SK-N-SH treated with all-trans-retinoic acid at 6 μM for 48 hours (cell line): ENCODE data around the gene MTA3.

Experiments used
- ARNTL ChIP-seq: fragments of 450-650 bp; formaldehyde crosslinking; IDR thresholded peaks from 2 replicates; pipeline ENCODE4 v1.5.0; 2020; ENCODE audit warnings: low read depth, mild to moderate bottlenecking, moderate library complexity, borderline replicate concordance
- BACH2 ChIP-seq: fragments of 250-450 bp; sonication (Bioruptor Pico); IDR thresholded peaks from 2 replicates; pipeline ENCODE4 v1.9.0; 2021; ENCODE audit warnings: mild to moderate bottlenecking, borderline replicate concordance
- CSDC2 ChIP-seq: fragments of 250-450 bp; sonication (Bioruptor Pico); IDR thresholded peaks from 2 replicates; pipeline ENCODE4 v1.5.0; 2020; ENCODE audit warnings: mild to moderate bottlenecking, moderate library complexity
- ESRRG ChIP-seq: fragments of 250-450 bp; sonication (Bioruptor Pico); IDR thresholded peaks from 2 replicates; pipeline ENCODE4 v1.6.1; 2021; ENCODE audit warnings: mild to moderate bottlenecking
- ISL1 ChIP-seq: fragments of 250-450 bp; sonication (Bioruptor Pico); IDR thresholded peaks from 2 replicates; pipeline ENCODE4 v2.1.2; 2022; ENCODE audit warnings: mild to moderate bottlenecking, moderate library complexity
- PATZ1 ChIP-seq: fragments of 250-450 bp; sonication (Bioruptor Pico); IDR thresholded peaks from 2 replicates; pipeline ENCODE4 v1.8.0; 2020; ENCODE audit warnings: mild to moderate bottlenecking, moderate library complexity, borderline replicate concordance
- RARB ChIP-seq: fragments of 250-450 bp; sonication (Bioruptor Pico); IDR thresholded peaks from 2 replicates; pipeline ENCODE4 v1.8.0; 2021; ENCODE audit warnings: mild to moderate bottlenecking, moderate library complexity
- SNAI2 ChIP-seq: fragments of 250-450 bp; sonication (Bioruptor Pico); IDR thresholded peaks from 2 replicates; pipeline ENCODE4 v1.5.0; 2020; ENCODE audit warnings: mild to moderate bottlenecking, moderate library complexity
- TOX ChIP-seq: fragments of 250-450 bp; sonication (Bioruptor Pico); IDR thresholded peaks from 2 replicates; pipeline ENCODE4 v1.8.0; 2021; ENCODE audit warnings: mild to moderate bottlenecking, moderate library complexity, borderline replicate concordance
- ZFP3 ChIP-seq: fragments of 250-450 bp; sonication (Bioruptor Pico); IDR thresholded peaks from 2 replicates; pipeline ENCODE4 v1.5.0; 2020; ENCODE audit warnings: mild to moderate bottlenecking, moderate library complexity
- ZFP30 ChIP-seq: fragments of 450-650 bp; formaldehyde crosslinking; IDR thresholded peaks from 2 replicates; pipeline ENCODE4 v1.5.0; 2022; ENCODE audit warnings: mild to moderate bottlenecking, moderate library complexity
- ZNF565 ChIP-seq: fragments of 450-650 bp; formaldehyde crosslinking; conservative IDR thresholded peaks from 2 replicates; pipeline ENCODE4 v1.5.0; 2020; ENCODE audit warnings: low read depth, mild to moderate bottlenecking, moderate library complexity
- ZNF8 ChIP-seq: fragments of 450-650 bp; formaldehyde crosslinking; IDR thresholded peaks from 2 replicates; pipeline ENCODE4 v1.5.0; 2020; ENCODE audit warnings: mild to moderate bottlenecking, moderate library complexity
- TF ChIP-seq, protein P1 (sequence below): fragments of 250-450 bp; sonication (Bioruptor Pico); IDR thresholded peaks from 2 replicates; pipeline ENCODE4 v1.5.1; 2020; ENCODE audit warnings: low read depth, mild to moderate bottlenecking, moderate library complexity

GRCh38 chr2:42770288-42771131 lies 202.1 kb downstream of the MTA3 start:
- TF ChIP-seq PATZ1 (CRISPR knock-in tag) (no peak), ZFP30 (CRISPR knock-in tag) (no peak), ZFP3 (CRISPR knock-in tag) (no peak), BACH2 (CRISPR knock-in tag) (no peak), ZNF8 (no peak), CSDC2 (CRISPR knock-in tag) (no peak), ISL1 (no peak), RARB (no peak), TOX (CRISPR knock-in tag) (no peak), SNAI2 (CRISPR knock-in tag) (no peak), ESRRG (no peak), ARNTL (CRISPR knock-in tag) (no peak), ZNF565 (CRISPR knock-in tag) (no peak)
- TF ChIP-seq, protein P1, sequence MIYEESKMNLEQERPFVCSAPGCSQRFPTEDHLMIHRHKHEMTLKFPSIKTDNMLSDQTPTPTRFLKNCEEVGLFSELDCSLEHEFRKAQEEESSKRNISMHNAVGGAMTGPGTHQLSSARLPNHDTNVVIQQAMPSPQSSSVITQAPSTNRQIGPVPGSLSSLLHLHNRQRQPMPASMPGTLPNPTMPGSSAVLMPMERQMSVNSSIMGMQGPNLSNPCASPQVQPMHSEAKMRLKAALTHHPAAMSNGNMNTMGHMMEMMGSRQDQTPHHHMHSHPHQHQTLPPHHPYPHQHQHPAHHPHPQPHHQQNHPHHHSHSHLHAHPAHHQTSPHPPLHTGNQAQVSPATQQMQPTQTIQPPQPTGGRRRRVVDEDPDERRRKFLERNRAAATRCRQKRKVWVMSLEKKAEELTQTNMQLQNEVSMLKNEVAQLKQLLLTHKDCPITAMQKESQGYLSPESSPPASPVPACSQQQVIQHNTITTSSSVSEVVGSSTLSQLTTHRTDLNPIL (CRISPR knock-in tag) = no peak
